GM19023 (cell line): ENCODE results near the gene C10orf90.
"Not testable (repeated sequence)": the region's sequence is repeated elsewhere in the genome, so short reads cannot be mapped to it uniquely, and the experiment has no call there.

Source experiments
- ATAC-seq: cut with Tn5 transposase; IDR thresholded peaks from one replicate; pipeline ENCODE4 v1.9.1; 2021; ENCODE audit warnings: mild to moderate bottlenecking, moderate library complexity; ENCODE audit not compliant: unreplicated experiment

Gene C10orf90

GRCh38 chr10:126561294-126561920 is 109.1 kb downstream of the C10orf90 start:
- ATAC-seq, result no peak

- no peak for ATAC-seq
These were observed 111.6 kb downstream of the C10orf90 start for GRCh38 chr10:126558881-126559280.

- no peak for ATAC-seq
These were observed 119.3 kb downstream of the C10orf90 start for GRCh38 chr10:126551202-126551601.

- not testable (repeated sequence) for ATAC-seq
These were observed 119.9 kb downstream of the C10orf90 start for GRCh38 chr10:126550586-126550985.

- ATAC-seq, result no peak
These were observed 121.1 kb downstream of the C10orf90 start for GRCh38 chr10:126549344-126549743.

- ATAC-seq, result no peak
These were observed 125.9 kb downstream of the C10orf90 start for GRCh38 chr10:126544565-126544964.

GRCh38 chr10:126538439-126539135 is 131.9 kb downstream of the C10orf90 start:
- no peak for ATAC-seq

- no peak for ATAC-seq
These were observed 133.8 kb downstream of the C10orf90 start for GRCh38 chr10:126536656-126537055.

- ATAC-seq, result no peak
These were observed 134.3 kb downstream of the C10orf90 start for GRCh38 chr10:126536148-126536547.

GRCh38 chr10:126533644-126534043 is 136.8 kb downstream of the C10orf90 start:
- ATAC-seq, result no peak

- no peak for ATAC-seq
These were observed 142.1 kb downstream of the C10orf90 start for GRCh38 chr10:126528315-126528835.

GRCh38 chr10:126527645-126528314 is 142.7 kb downstream of the C10orf90 start:
- no peak for ATAC-seq

GRCh38 chr10:126525326-126525725 is 145.2 kb downstream of the C10orf90 start:
- no peak for ATAC-seq

GRCh38 chr10:126524526-126524925 is 146.0 kb downstream of the C10orf90 start:
- ATAC-seq, result no peak

- no peak for ATAC-seq
These were observed 147.4 kb downstream of the C10orf90 start for GRCh38 chr10:126523071-126523470.

- ATAC-seq, result no peak
These were observed 149.1 kb downstream of the C10orf90 start for GRCh38 chr10:126521399-126521798.

GRCh38 chr10:126520751-126521317 is 149.7 kb downstream of the C10orf90 start:
- ATAC-seq, result no peak

GRCh38 chr10:126519992-126520391 is 150.5 kb downstream of the C10orf90 start:
- ATAC-seq, result no peak

GRCh38 chr10:126519185-126519584 is 151.3 kb downstream of the C10orf90 start:
- ATAC-seq, result no peak

GRCh38 chr10:126518218-126519080 is 152.0 kb downstream of the C10orf90 start:
- no peak for ATAC-seq
